ENCODE measurements around the gene NEDD8.

Gene NEDD8

DNA sequence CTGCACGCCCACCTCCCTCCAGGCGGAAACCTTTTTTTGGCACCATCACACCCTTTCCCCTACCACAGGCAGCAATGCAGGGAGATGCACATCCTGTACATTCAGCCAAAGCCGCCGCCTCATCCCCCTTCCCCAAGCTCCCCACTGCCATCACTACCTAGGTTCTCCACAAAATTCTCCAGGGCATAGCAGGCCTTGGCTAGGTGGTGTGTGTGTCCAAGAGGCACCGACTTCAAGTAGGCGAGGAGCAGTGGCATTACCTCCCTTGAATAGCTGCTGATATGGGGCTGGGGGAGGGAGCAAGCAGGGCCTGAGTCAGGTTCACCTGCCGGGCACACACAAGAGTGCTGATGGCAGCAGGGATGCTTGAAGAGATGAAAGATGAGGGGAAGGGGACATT, 47.1 kb downstream of the NEDD8 start:
- TF ChIP-seq, protein P1, sequence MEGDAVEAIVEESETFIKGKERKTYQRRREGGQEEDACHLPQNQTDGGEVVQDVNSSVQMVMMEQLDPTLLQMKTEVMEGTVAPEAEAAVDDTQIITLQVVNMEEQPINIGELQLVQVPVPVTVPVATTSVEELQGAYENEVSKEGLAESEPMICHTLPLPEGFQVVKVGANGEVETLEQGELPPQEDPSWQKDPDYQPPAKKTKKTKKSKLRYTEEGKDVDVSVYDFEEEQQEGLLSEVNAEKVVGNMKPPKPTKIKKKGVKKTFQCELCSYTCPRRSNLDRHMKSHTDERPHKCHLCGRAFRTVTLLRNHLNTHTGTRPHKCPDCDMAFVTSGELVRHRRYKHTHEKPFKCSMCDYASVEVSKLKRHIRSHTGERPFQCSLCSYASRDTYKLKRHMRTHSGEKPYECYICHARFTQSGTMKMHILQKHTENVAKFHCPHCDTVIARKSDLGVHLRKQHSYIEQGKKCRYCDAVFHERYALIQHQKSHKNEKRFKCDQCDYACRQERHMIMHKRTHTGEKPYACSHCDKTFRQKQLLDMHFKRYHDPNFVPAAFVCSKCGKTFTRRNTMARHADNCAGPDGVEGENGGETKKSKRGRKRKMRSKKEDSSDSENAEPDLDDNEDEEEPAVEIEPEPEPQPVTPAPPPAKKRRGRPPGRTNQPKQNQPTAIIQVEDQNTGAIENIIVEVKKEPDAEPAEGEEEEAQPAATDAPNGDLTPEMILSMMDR (IDR thresholded peaks at IDR 0.05; ENCODE audit: low read depth, low read length, missing control alignments), result no peak
- no peak for DNase-seq (ENCODE audit: low read depth)
- in situ Hi-C loops (cut with HindIII; ENCODE audit: low sequenced_read_pairs), result no loop called here
- H3K4me3 ChIP-seq (ENCODE audit: low read depth, low read length), result no peak overlapping the region

DNA sequence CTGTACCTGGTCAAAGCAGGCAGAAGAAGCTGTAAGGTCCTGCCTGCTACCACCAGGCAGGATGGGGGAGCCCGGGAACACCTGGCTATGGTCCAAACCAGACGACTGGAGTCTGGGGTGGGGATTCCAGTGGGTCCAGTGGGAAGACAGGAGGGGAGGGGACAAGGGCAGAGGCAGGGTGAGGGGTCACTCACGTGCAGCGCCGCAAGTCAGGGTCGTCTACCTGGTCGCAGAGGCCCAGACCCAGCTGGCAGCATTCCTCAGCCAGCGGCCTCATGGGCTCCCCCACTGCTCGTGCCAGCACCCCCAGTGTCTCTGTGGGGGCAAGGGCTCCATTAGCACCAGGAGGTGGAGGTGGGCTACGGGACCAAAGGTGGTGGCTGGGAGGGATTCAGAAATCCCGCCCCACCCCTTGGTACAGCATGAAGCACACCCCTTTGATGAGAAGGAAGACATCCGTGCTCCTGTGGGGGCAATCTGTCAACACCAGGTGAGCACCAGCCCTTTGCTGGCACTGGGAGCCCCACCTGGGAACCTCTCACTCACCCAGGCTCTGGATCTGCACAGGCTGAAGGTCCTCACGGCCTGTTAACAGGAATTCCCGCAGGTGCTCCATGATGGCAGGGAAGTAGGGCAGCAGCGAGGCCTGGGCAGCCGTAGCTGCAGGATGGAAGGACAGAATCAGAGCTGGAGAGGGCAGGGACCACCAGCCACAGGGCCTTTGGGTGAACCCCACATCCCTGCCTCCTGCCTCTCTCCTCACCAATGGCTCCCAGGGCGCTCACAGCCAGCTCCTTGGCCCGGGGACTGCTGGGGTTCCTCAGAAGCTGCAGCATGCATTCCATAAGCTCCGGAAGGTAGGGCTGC, 47.8 kb downstream of the NEDD8 start:
- in situ Hi-C loops (cut with HindIII; ENCODE audit: low sequenced_read_pairs), result no loop called here

DNA sequence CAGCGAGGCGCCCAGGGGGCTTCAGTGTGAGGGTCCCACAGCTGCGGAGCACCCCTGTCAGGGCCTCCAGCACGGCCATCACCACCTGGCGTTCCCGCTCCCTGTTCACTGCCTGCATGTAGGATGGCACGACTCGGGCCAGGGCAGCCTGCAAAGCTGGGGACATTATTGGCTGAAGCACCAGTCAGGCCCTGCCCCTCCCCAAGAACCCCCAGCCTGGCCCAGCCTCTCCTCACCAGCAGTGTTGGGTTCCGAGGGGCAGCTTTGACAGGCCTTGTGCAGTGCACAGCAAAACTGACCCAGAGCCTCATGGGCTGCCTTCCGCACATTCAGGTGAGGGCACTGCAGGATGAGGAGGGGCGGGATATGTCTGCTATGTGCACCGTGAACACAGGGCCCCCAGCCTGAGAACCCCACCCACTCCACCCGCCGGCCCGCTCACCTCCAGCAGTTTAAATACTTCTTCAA, 49.1 kb downstream of the NEDD8 start:
- no peak for DNase-seq (ENCODE audit: low read depth)
- TF ChIP-seq, protein P1 (IDR thresholded peaks at IDR 0.05; ENCODE audit: low read depth, low read length, missing control alignments), result no peak
- in situ Hi-C loops (cut with HindIII; ENCODE audit: low sequenced_read_pairs), result no loop called here
- no peak overlapping the region for H3K4me3 ChIP-seq (ENCODE audit: low read depth, low read length)

More for the DNA sequence above, 47.8 kb downstream of the NEDD8 start:
- no peak for DNase-seq (ENCODE audit: low read depth)
- H3K4me3 ChIP-seq (ENCODE audit: low read depth, low read length), result no peak overlapping the region
- TF ChIP-seq, protein P1 (IDR thresholded peaks at IDR 0.05; ENCODE audit: low read depth, low read length, missing control alignments), result no peak

DNA sequence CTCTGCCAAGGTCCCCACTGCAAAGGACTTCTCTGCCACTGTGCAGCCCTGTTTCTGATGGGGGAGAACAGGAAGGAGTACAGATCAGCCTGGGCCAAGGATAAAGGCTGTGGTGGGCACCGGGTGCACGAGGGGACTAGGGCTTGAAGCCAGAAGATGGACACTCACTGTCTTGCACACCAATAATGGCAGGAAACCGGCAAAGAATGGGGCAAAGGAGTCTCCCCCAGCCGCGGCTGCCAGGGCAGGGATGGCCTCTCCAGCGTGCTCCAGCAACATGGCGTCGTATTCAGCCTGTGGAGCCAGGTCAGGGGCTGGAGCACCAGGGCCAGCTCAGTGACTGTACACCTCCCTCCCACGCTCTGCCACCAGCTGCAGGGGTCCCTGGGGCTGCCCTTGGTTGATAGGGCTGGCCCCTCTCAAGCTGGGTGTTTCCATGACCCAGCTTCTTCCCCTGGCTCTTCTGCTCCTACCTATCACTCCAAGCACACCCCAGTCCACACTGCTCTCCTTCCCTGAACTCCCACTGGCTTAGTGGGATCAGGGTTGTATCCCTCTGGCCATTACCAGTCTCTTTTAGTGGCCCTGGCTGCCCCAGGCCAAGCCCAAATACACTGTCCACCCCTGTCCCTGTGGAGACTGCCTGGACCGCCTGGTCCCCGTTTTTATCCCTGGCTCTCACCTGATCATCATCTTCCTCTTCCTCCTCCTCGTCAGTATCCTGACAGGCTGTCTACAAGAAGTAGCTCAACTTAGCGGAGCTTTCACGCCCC, 49.9 kb downstream of the NEDD8 start:
- no peak overlapping the region for H3K4me3 ChIP-seq (ENCODE audit: low read depth, low read length)
- in situ Hi-C loops (cut with HindIII; ENCODE audit: low sequenced_read_pairs), result no loop called here
- TF ChIP-seq, protein P1 (IDR thresholded peaks at IDR 0.05; ENCODE audit: low read depth, low read length, missing control alignments), result no peak
- no peak for DNase-seq (ENCODE audit: low read depth)

DNA sequence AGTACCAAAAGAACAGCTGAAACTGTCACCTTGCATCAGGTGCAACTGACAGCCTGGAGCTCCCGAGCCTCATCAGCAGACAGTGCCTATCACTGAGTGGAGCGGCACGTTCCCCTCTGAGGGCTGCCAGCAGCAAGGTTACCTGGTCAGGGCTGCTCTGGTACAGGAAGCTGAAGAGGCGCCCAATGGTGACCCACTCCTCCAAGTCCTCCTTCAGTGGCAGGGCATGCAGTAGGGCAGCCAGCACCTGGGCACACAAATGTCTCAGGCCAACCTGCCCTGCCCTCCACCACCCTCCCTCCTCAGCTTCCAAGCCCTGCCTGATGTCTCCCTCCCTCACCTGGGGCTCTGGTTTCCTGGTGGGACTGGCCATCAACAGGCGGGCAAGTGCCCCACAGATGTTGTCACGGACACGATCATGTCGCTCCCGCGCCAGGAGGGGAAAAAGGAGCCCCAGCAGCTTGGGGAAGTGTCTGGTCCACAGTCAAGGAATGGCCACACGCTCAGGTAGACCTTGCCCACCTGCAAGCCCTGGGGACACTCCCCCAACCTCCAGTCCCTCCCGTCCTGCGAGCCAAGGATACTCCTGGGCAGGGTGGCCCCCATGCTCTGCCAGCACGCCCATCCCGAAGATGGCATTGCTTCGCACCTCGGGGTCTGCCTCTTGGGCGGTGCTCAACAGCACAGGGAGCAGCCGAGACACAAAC, 50.6 kb downstream of the NEDD8 start:
- TF ChIP-seq, protein P1 (IDR thresholded peaks at IDR 0.05; ENCODE audit: low read depth, low read length, missing control alignments), result no peak
- no peak overlapping the region for H3K4me3 ChIP-seq (ENCODE audit: low read depth, low read length)
- in situ Hi-C loops (cut with HindIII; ENCODE audit: low sequenced_read_pairs), result no loop called here
- no peak for DNase-seq (ENCODE audit: low read depth)

Measured in astrocyte of the cerebellum (primary cell).